ENCODE results near the gene TIGD7. TPM values are rescaled to one million over a fixed set of nuclear protein-coding genes. Genes with fewer than 3 reads are reported as not detected.
"Not testable (repeated sequence)": the region's sequence is repeated elsewhere in the genome, so short reads cannot be mapped to it uniquely, and the experiment has no call there.

TIGD7 gene
- total RNA-seq, 5 donors from 2014 or later (not counting 1 experiment from before 2014, with no cell fraction given) = 4.4 to 12.3 (median 10.6) TPM

DNA sequence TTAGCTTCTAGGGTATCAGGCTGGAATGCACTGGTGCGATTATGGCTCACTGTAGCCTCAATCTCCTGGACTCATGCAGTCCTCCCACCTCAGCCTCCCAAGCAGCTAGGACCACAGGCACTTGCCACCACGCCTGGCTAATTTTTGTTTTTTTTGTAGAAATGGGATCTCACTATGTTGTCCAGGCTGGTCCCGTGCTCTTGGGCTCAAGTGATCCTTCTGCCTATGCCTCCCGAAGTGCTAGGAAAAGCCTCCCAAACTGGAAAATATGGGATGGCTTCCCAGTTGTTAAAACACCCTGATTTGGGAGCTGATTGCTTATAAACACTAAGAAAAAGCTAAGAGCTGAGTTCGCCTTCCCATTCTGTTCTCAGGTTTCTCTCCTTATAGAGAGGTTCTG, 28.6 kb downstream of the TIGD7 start:
- DNase-seq = no peak
- 72% methylated on average over 2 of the region's 5 CpGs for WGBS (ENCODE audit: insufficient coverage)
- Mint-ChIP-seq H3K4me3 (no peak overlapping the region), H3K9me3 (peaks cover 0 to 11% (median 6%) of the 10 kb centered on the region in 3 donors), H3K27ac (no peak overlapping the region), H3K36me3 (no peaks in the 10 kb centered on the region), H3K27me3 (peaks cover 0 to 1% of the 10 kb centered on the region in 2 donors), H3K4me1 (peaks cover 0 to 4% (median 0%) of the 10 kb centered on the region in 3 donors)
- CTCF ChIA-PET = no interaction called here
- peaks cover 0 to 13% of the 10 kb centered on the region in 2 experiments for H3K27me3 ChIP-seq (replicated peaks in 1 of 2; ENCODE audit: control insufficient read depth in 2 of 2, extremely low read depth in 1 of 2, insufficient read depth in 2 of 2, low read length in 1 of 2)
- H3K27ac ChIP-seq (ENCODE audit: low read length) = no peak overlapping the region
- no peaks in the 10 kb centered on the region for H3K9me3 ChIP-seq
- no peak overlapping the region for H3K4me3 ChIP-seq (ENCODE audit: control insufficient read depth in 1 of 2, extremely low read depth in 1 of 2, low read length in 1 of 2)
- no peaks in the 10 kb centered on the region for H3K36me3 ChIP-seq (ENCODE audit: control insufficient read depth in 2 of 2, extremely low read depth in 1 of 2, insufficient read depth in 1 of 2, low read length in 1 of 2)
- H3K4me1 ChIP-seq (ENCODE audit: control insufficient read depth in 1 of 2, extremely low read depth in 1 of 2, insufficient read depth in 2 of 2, low read length in 2 of 2) = peaks cover 0 to 2% of the 10 kb centered on the region in 2 experiments
- POLR2A ChIA-PET = interaction anchor here in 1 of 2 donors (0.6 kb wide), 1 partner anchor 12 kb away, joined by 3 read pairs; no protein-coding TSS in a partner anchor
- no peak for ATAC-seq (replicated peaks in 1 of 4)

DNA sequence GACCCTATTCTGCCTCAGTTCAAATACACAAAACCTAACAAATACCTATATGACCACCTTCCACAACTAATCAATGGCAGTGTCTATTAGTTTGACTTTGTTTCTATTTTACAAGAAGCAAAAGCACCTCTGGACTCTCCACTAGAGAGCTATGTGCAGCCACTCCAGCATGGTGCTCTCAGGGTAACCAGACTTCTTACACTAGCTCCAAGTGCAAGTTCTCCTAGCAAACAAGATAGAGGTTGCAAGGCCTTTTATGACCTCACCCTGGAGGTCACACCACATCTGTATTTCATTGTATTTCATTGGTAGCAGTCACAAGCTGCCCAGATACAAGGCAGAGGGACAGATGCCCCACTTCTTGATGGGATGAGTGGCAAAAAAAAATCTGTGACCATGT, 30.3 kb downstream of the TIGD7 start:
- no peaks in the 10 kb centered on the region for H3K4me1 ChIP-seq (ENCODE audit: control insufficient read depth in 1 of 2, extremely low read depth in 1 of 2, insufficient read depth in 2 of 2, low read length in 2 of 2)
- Mint-ChIP-seq H3K4me3 (no peak overlapping the region), H3K27ac (no peak overlapping the region), H3K36me3 (no peaks in the 10 kb centered on the region), H3K4me1 (peaks cover 0 to 1% (median 0%) of the 10 kb centered on the region in 3 donors), H3K27me3 (no peaks in the 10 kb centered on the region), H3K9me3 (peaks cover 0 to 11% (median 6%) of the 10 kb centered on the region in 3 donors)
- ATAC-seq (replicated peaks in 1 of 4) = no peak
- no peak overlapping the region for H3K27ac ChIP-seq (ENCODE audit: low read length)
- H3K9me3 ChIP-seq = no peaks in the 10 kb centered on the region
- H3K27me3 ChIP-seq (replicated peaks in 1 of 2; ENCODE audit: control insufficient read depth in 2 of 2, extremely low read depth in 1 of 2, insufficient read depth in 2 of 2, low read length in 1 of 2) = peaks cover 0 to 7% of the 10 kb centered on the region in 2 experiments
- H3K36me3 ChIP-seq (ENCODE audit: control insufficient read depth in 2 of 2, extremely low read depth in 1 of 2, insufficient read depth in 1 of 2, low read length in 1 of 2) = no peaks in the 10 kb centered on the region
- no peak overlapping the region for H3K4me3 ChIP-seq (ENCODE audit: control insufficient read depth in 1 of 2, extremely low read depth in 1 of 2, low read length in 1 of 2)
- ChIA-PET CTCF (no interaction called here), POLR2A (no interaction called here)
- no peak for DNase-seq

DNA sequence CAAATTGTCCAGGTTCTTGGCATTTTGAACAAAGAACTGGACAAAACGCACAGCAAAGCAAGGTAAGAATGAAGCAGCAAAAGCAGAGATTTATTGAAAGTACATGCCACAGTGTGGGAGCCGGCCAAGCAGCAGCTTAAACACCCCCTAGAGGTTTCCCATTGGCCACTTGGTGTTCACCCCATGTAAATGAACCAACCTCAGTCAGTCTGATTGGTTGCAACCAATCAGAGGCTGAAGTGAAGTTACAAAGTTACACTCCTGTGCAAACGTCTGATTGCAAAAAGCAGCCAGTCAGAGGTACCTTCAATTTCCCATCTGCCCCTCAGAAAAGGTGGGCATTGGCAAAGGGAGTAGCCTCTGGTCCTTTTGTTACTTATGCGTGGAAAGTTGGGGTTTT, 30.7 kb downstream of the TIGD7 start:
- ChIA-PET POLR2A (no interaction called here), CTCF (no interaction called here)
- H3K36me3 ChIP-seq (ENCODE audit: control insufficient read depth in 2 of 2, extremely low read depth in 1 of 2, insufficient read depth in 1 of 2, low read length in 1 of 2) = no peaks in the 10 kb centered on the region
- ATAC-seq (replicated peaks in 1 of 4) = no peak
- Mint-ChIP-seq H3K4me1 (peaks cover 0 to 1% (median 0%) of the 10 kb centered on the region in 3 donors), H3K36me3 (peaks cover 2% of the 10 kb centered on the region), H3K27ac (no peak overlapping the region), H3K4me3 (no peak overlapping the region), H3K27me3 (no peaks in the 10 kb centered on the region), H3K9me3 (peaks cover 0 to 11% (median 6%) of the 10 kb centered on the region in 3 donors)
- no peak for DNase-seq
- no peaks in the 10 kb centered on the region for H3K9me3 ChIP-seq
- H3K4me3 ChIP-seq (ENCODE audit: control insufficient read depth in 1 of 2, extremely low read depth in 1 of 2, low read length in 1 of 2) = no peak overlapping the region
- no peak overlapping the region for H3K27ac ChIP-seq (ENCODE audit: low read length)
- H3K4me1 ChIP-seq (ENCODE audit: control insufficient read depth in 1 of 2, extremely low read depth in 1 of 2, insufficient read depth in 2 of 2, low read length in 2 of 2) = no peaks in the 10 kb centered on the region
- 100% methylated on average over 1 of the region's 4 CpGs for WGBS (ENCODE audit: insufficient coverage)
- peaks cover 0 to 7% of the 10 kb centered on the region in 2 experiments for H3K27me3 ChIP-seq (replicated peaks in 1 of 2; ENCODE audit: control insufficient read depth in 2 of 2, extremely low read depth in 1 of 2, insufficient read depth in 2 of 2, low read length in 1 of 2)

GRCh38 chr16:3271281-3271680, 33.9 kb downstream of the TIGD7 start:
- H3K36me3 ChIP-seq (ENCODE audit: control insufficient read depth in 2 of 2, extremely low read depth in 1 of 2, insufficient read depth in 1 of 2, low read length in 1 of 2); H3K9me3 ChIP-seq; H3K27ac ChIP-seq (ENCODE audit: low read length); H3K27me3 Mint-ChIP-seq; H3K4me1 Mint-ChIP-seq; CTCF ChIA-PET; H3K27me3 ChIP-seq (replicated peaks in 1 of 2; ENCODE audit: control insufficient read depth in 2 of 2, extremely low read depth in 1 of 2, insufficient read depth in 2 of 2, low read length in 1 of 2); POLR2A ChIA-PET; H3K4me1 ChIP-seq (ENCODE audit: control insufficient read depth in 1 of 2, extremely low read depth in 1 of 2, insufficient read depth in 2 of 2, low read length in 2 of 2); H3K4me3 ChIP-seq (ENCODE audit: control insufficient read depth in 1 of 2, extremely low read depth in 1 of 2, low read length in 1 of 2); ATAC-seq (replicated peaks in 1 of 4); H3K4me3 Mint-ChIP-seq; H3K27ac Mint-ChIP-seq; DNase-seq: not testable (repeated sequence)
- Mint-ChIP-seq H3K9me3 (peaks cover 0 to 12% (median 8%) of the 10 kb centered on the region in 3 donors), H3K36me3 (peaks cover 26% of the 10 kb centered on the region)
- no CpG with 5 or more reads among the region's 22 CpGs for WGBS (ENCODE audit: insufficient coverage)

DNA sequence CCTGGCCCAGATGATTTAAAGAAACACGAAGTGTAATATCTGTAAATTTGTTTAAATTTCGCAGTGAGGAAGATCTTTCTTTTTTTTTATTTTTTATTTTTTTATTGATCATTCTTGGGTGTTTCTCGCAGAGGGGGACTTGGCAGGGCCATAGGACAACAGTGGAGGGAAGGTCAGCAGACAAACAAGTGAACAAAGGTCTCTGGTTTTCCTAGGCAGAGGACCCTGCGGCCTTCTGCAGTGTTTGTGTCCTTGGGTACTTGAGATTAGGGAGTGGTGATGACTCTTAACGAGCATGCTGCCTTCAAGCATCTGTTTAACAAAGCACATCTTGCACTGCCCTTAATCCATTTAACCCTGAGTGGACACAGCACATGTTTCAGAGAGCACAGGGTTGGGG, 34.5 kb downstream of the TIGD7 start:
- CTCF ChIA-PET; H3K4me1 ChIP-seq (ENCODE audit: control insufficient read depth in 1 of 2, extremely low read depth in 1 of 2, insufficient read depth in 2 of 2, low read length in 2 of 2); H3K27me3 Mint-ChIP-seq; H3K27ac Mint-ChIP-seq; H3K4me3 Mint-ChIP-seq; H3K4me3 ChIP-seq (ENCODE audit: control insufficient read depth in 1 of 2, extremely low read depth in 1 of 2, low read length in 1 of 2); ATAC-seq (replicated peaks in 1 of 4); H3K9me3 ChIP-seq; DNase-seq; H3K4me1 Mint-ChIP-seq; H3K27ac ChIP-seq (ENCODE audit: low read length); POLR2A ChIA-PET; H3K27me3 ChIP-seq (replicated peaks in 1 of 2; ENCODE audit: control insufficient read depth in 2 of 2, extremely low read depth in 1 of 2, insufficient read depth in 2 of 2, low read length in 1 of 2): not testable (repeated sequence)
- WGBS (ENCODE audit: insufficient coverage) = no CpG with 5 or more reads among the region's 5 CpGs
- H3K9me3 Mint-ChIP-seq = peaks cover 0 to 11% (median 6%) of the 10 kb centered on the region in 3 donors
- peaks cover 27% of the 10 kb centered on the region for H3K36me3 Mint-ChIP-seq
- H3K36me3 ChIP-seq (ENCODE audit: control insufficient read depth in 2 of 2, extremely low read depth in 1 of 2, insufficient read depth in 1 of 2, low read length in 1 of 2) = peaks cover 0 to 12% of the 10 kb centered on the region in 2 donors

GRCh38 chr16:3268294-3268693, 36.9 kb downstream of the TIGD7 start:
- CTCF ChIA-PET = no interaction called here

More at GRCh38 chr16:3268294-3268693, 36.9 kb downstream of the TIGD7 start:
- no peak for DNase-seq
- no peak for ATAC-seq (replicated peaks in 1 of 4)
- H3K4me3 ChIP-seq (ENCODE audit: control insufficient read depth in 1 of 2, extremely low read depth in 1 of 2, low read length in 1 of 2) = no peak overlapping the region
- H3K27me3 ChIP-seq (replicated peaks in 1 of 2; ENCODE audit: control insufficient read depth in 2 of 2, extremely low read depth in 1 of 2, insufficient read depth in 2 of 2, low read length in 1 of 2) = no peaks in the 10 kb centered on the region
- Mint-ChIP-seq H3K36me3 (peaks cover 33% of the 10 kb centered on the region), H3K27me3 (no peaks in the 10 kb centered on the region), H3K4me3 (no peak overlapping the region), H3K27ac (no peak overlapping the region), H3K4me1 (peaks cover 11 to 25% (median 20%) of the 10 kb centered on the region in 3 donors), H3K9me3 (peaks cover 0 to 4% (median 3%) of the 10 kb centered on the region in 3 donors)
- H3K36me3 ChIP-seq (ENCODE audit: control insufficient read depth in 2 of 2, extremely low read depth in 1 of 2, insufficient read depth in 1 of 2, low read length in 1 of 2) = peaks cover 0 to 15% of the 10 kb centered on the region in 2 donors
- peaks cover 3 to 17% of the 10 kb centered on the region in 2 experiments for H3K4me1 ChIP-seq (ENCODE audit: control insufficient read depth in 1 of 2, extremely low read depth in 1 of 2, insufficient read depth in 2 of 2, low read length in 2 of 2)
- WGBS (ENCODE audit: insufficient coverage) = 100% methylated on average over 1 of the region's 1 CpG
- H3K27ac ChIP-seq (ENCODE audit: low read length) = no peak overlapping the region
- POLR2A ChIA-PET = no interaction called here
- no peaks in the 10 kb centered on the region for H3K9me3 ChIP-seq

Measured in T-cell (primary cell).